A673 (cell line): ENCODE data around the gene URI1. TPM values are rescaled to one million over a fixed set of nuclear protein-coding genes. Genes with fewer than 3 reads are reported as not detected.

Source experiments
- BruUV-seq: library from RNA; stranded (reverse); fragments of 400-500 nt; replicated peaks from 2 replicates; lab custom pipeline; 2021; lab: Mats Ljungman, UMichigan
- CTCF ChIA-PET: fragments of 300-600 bp; sonication (Branson Sonifier 250); formaldehyde crosslinking; loops from one replicate; lab custom pipeline; 2022; ENCODE audit warnings: antibody characterized with exemption; lab: Charles Lee
- POLR2A ChIA-PET: fragments of 300-600 bp; sonication (Branson Sonifier 250); formaldehyde crosslinking; loops from one replicate; lab custom pipeline; 2022; ENCODE audit warnings: antibody characterized with exemption; ENCODE audit not compliant: low non-redundant PET; lab: Charles Lee
- DNase-seq: peaks from one replicate; pipeline ENCODE4 v3.0.0-alpha.2; 2015; ENCODE audit warnings: low spot score
- H3K27ac ChIP-seq: fragments of 200-600 bp; sonication (generic); 2 replicates; pipeline ENCODE4 v1.5.1; 2016; ENCODE audit warnings: mixed run types, low read depth, mild to moderate bottlenecking, mixed read lengths, antibody characterized with exemption, low read length; ENCODE audit not compliant: poor library complexity, severe bottlenecking
- H3K27me3 ChIP-seq: fragments of 200-600 bp; sonication (generic); replicated peaks from 2 replicates; pipeline ENCODE4 v1.6.1; 2017; ENCODE audit warnings: mixed run types, low read depth, mild to moderate bottlenecking, mixed read lengths, antibody characterized with exemption, low read length; ENCODE audit not compliant: insufficient read depth, poor library complexity
- H3K36me3 ChIP-seq: fragments of 200-600 bp; sonication (generic); 2 replicates; pipeline ENCODE4 v1.6.1; 2016; ENCODE audit warnings: mixed run types, mild to moderate bottlenecking, mixed read lengths, antibody characterized with exemption, low read length; ENCODE audit not compliant: insufficient read depth, poor library complexity, severe bottlenecking
- H3K4me1 ChIP-seq: fragments of 200-600 bp; sonication (generic); 2 replicates; pipeline ENCODE4 v1.6.1; 2017; ENCODE audit warnings: mixed run types, mild to moderate bottlenecking, mixed read lengths, antibody characterized with exemption, low read length; ENCODE audit not compliant: insufficient read depth, poor library complexity, severe bottlenecking
- H3K4me3 ChIP-seq: fragments of 200-600 bp; sonication (generic); 2 replicates; pipeline ENCODE4 v1.5.1; 2016; ENCODE audit warnings: low read depth, mixed run types, mild to moderate bottlenecking, mixed read lengths, low read length; ENCODE audit not compliant: poor library complexity, severe bottlenecking
- H3K9me3 ChIP-seq: fragments of 200-600 bp; sonication (generic); 2 replicates; pipeline ENCODE4 v1.6.1; 2016; ENCODE audit warnings: mixed run types, low read depth, mild to moderate bottlenecking, mixed read lengths, antibody characterized with exemption, low read length; ENCODE audit not compliant: poor library complexity, severe bottlenecking
- EZH2 ChIP-seq: fragments of 200-600 bp; sonication (generic); IDR thresholded peaks from 2 replicates; pipeline ENCODE4 v1.6.1; 2017; ENCODE audit warnings: borderline replicate concordance, low read depth, mild to moderate bottlenecking, mixed read lengths, antibody characterized with exemption, low read length; ENCODE audit not compliant: poor library complexity, severe bottlenecking
- intact Hi-C: fragments of 100-400 bp; cut with micrococcal nuclease; formaldehyde crosslinking; loops from one replicate; pipeline ENCODE4 v1.10.0; 2022; ENCODE audit not compliant: unreplicated experiment
- total RNA-seq: library from RNA; stranded (reverse); gene quantifications from 2 replicates; pipeline ENCODE4 v1.2.3, GENCODE V29; 2021
- TF ChIP-seq, protein P1 (sequence below): fragments of 300-800, 200-600 bp; sonication (generic); conservative IDR thresholded peaks from 2 replicates; pipeline ENCODE4 v1.5.1; 2017; ENCODE audit warnings: low read depth, mild to moderate bottlenecking, antibody characterized with exemption, low read length, moderate library complexity, mixed read lengths

The URI1 gene
- total RNA-seq, 1 experiment from 2014 or later = 93.0 TPM

DNA sequence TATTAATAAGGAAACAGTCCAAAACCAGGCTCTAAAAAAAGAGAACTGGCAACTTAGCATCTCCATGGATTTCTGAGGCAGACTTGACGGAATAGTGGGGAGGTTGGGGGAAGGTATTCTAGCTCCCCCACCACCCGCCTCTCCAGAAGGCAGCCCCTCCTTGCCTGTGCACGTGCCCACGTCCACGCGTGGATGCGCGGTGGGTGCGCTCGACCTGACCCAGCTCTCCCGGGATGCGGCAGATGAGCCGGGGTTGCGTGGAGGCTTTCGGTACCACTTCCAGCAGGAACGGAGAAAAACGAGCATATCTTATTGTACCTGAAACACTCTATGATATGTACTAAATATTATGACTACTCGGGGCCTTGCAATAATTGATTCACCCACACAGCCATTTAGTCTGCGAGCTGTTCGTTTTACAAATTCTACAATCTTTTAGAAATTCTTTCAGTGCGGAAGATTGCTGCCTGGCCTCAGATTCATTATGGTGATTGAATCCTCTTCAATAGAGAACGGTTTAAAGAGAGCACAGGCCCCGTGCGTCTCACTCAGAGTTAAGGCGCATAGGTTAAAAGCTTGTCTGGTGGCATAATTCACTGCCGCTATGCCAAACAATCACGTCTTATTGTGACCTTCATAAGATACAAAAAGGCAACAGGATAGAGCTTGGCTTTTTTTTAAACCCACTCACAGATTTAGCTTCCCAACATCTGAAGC lies 117.9 kb downstream of the URI1 start:
- ChIA-PET CTCF (no interaction called here), POLR2A (no interaction called here)
- H3K4me1 ChIP-seq = no peaks in the 10 kb centered on the region
- H3K9me3 ChIP-seq = no peaks in the 10 kb centered on the region
- no TSS peak for BruUV-seq
- no peak for DNase-seq
- H3K36me3 ChIP-seq = no peaks in the 10 kb centered on the region
- no peaks in the 10 kb centered on the region for H3K27me3 ChIP-seq
- H3K4me3 ChIP-seq = no peak overlapping the region
- TF ChIP-seq, protein P1, sequence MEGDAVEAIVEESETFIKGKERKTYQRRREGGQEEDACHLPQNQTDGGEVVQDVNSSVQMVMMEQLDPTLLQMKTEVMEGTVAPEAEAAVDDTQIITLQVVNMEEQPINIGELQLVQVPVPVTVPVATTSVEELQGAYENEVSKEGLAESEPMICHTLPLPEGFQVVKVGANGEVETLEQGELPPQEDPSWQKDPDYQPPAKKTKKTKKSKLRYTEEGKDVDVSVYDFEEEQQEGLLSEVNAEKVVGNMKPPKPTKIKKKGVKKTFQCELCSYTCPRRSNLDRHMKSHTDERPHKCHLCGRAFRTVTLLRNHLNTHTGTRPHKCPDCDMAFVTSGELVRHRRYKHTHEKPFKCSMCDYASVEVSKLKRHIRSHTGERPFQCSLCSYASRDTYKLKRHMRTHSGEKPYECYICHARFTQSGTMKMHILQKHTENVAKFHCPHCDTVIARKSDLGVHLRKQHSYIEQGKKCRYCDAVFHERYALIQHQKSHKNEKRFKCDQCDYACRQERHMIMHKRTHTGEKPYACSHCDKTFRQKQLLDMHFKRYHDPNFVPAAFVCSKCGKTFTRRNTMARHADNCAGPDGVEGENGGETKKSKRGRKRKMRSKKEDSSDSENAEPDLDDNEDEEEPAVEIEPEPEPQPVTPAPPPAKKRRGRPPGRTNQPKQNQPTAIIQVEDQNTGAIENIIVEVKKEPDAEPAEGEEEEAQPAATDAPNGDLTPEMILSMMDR = no peak
- no peak for TF ChIP-seq EZH2
- no peak overlapping the region for H3K27ac ChIP-seq
- intact Hi-C loops = no loop called here

DNA sequence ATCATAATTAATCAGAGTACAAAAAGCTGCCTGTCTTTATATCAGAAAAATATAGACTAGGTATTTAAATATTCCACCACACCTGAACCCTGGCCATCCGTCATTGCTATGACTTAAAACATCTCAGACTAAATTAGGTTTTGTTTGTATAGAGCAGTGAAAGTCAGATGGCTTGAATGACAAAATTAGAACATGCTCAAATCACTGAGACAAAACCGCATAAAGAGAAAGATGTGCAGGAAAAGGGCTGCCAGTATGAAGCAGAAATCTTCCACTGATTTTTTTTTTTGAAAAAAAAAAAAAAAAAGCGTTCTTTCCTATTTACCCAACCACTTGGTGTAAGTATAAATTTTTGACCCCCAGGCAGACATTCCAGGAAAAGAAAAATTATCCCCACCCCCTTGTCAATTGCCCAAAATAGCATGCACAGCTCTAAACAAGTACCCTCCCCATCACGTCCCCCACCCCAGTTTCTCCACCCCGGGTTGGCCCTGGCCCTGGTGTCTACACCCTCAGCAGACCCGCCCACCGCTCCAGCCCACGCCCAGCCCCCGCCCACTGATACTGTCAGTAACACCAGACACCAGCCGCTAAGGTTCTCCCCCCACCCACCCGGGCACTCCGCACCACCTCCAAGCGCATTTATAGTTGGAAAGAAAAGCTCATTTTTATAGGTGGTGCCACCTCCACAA lies 118.6 kb downstream of the URI1 start:
- Histone ChIP-seq H3K36me3 (no peaks in the 10 kb centered on the region), H3K9me3 (no peaks in the 10 kb centered on the region), H3K27ac (no peak overlapping the region), H3K27me3 (no peaks in the 10 kb centered on the region), H3K4me1 (no peaks in the 10 kb centered on the region), H3K4me3 (no peak overlapping the region)
- no TSS peak for BruUV-seq
- intact Hi-C loops = no loop called here
- TF ChIP-seq, protein P1 = no peak
- DNase-seq = no peak
- POLR2A ChIA-PET = no interaction called here
- CTCF ChIA-PET = interaction anchor here (0.6 kb wide), 1 partner anchor 119 kb away, joined by 5 read pairs; the partner anchor contains the start of gene URI1

DNA sequence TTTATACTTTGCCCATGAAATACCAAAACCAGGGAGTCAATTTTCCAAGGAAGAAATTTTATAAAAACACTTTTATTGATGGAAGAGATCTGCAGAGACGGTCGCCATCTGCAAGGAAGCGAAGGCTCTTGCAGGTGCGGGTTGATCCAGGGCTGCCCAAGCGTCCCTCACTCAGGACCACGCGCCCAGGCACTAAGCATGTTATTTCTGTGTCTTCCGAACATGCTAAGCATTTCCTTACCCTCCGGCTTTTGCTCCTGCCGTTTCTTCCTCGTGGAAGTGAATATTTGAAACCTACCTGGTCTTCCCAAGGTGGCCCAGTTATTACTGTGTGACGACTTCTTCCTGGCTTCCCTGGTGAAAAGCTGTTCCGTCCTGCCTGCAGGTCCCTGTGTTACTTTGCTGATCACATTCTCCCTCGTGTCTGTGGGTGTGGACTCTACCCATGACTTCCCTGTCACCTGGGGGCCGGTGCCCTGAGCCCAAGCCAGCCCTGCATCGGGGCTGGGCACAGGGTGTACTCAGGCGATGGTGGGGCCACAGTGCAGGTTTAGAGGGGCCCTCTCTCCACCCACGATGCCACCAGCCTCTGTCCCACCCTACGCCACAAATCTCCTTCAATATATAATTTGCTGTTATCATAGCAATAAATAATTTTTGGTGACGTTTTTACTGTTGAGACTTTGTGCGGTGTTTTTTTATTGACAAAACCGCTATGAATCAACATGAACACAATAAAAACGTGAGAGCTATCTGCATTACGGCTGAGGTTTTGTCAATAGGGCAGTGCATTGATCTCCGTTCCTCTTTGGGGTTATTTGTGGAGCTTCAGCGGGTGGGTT lies 119.4 kb downstream of the URI1 start:
- no peak overlapping the region for H3K4me3 ChIP-seq
- no peaks in the 10 kb centered on the region for H3K9me3 ChIP-seq
- H3K36me3 ChIP-seq = no peaks in the 10 kb centered on the region
- DNase-seq = no peak
- H3K27me3 ChIP-seq = no peaks in the 10 kb centered on the region
- H3K27ac ChIP-seq = no peak overlapping the region
- no peak for TF ChIP-seq EZH2
- TF ChIP-seq, protein P1 = no peak
- no TSS peak for BruUV-seq
- intact Hi-C loops = no loop called here
- H3K4me1 ChIP-seq = no peaks in the 10 kb centered on the region
- POLR2A ChIA-PET = interaction anchor here (0.6 kb wide), 1 partner anchor 120 kb away, joined by 11 read pairs; no protein-coding TSS in a partner anchor
- CTCF ChIA-PET = no interaction called here
